ENCODE measurements around the gene ANKRD31.

Gene ANKRD31

GRCh38 chr5:75043633-75044264, 192.9 kb downstream of the ANKRD31 start:
- in situ Hi-C loops (cut with MboI; ENCODE audit: low sequenced_read_pairs) = no loop called here

DNA sequence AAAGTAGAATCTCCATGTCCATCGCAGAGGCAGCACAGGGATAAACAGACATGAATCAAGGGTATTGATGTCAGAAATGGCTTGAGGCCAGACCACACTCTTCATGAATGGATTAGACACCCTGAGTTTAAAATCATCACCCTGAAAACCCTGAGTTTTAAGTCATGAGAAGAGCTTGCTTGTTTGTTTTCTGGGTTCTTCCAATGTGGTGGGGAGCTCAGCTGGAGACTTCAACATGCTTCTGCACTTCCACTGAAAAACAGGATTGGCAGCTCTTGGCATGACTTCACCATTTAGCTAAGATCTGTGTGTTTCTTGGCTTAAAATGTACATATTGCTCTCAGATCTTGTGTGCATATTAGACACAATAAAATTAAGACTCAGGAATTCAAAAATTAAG, 194.2 kb downstream of the ANKRD31 start:
- in situ Hi-C loops (cut with MboI; ENCODE audit: low sequenced_read_pairs) = no loop called here

DNA sequence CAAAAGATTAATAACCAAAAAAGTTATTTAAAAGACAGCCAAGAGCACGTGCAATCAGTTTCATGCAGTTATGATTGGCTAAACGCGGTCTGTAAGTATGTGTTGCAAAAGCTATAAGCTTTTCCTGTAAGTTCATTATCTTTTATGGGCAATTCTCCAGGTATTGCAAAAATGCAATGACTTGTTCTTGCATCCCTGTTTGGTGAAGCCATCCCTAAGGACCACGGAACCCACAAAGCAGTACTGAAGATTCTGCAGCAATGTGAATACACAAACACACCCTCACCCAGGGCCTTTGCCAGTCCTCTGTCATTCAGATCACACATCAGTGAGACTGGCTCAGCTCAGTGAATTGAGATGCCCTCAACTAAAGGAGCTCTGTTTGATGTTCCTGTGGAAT, 195.7 kb downstream of the ANKRD31 start:
- in situ Hi-C loops (cut with MboI; ENCODE audit: low sequenced_read_pairs) = no loop called here

DNA sequence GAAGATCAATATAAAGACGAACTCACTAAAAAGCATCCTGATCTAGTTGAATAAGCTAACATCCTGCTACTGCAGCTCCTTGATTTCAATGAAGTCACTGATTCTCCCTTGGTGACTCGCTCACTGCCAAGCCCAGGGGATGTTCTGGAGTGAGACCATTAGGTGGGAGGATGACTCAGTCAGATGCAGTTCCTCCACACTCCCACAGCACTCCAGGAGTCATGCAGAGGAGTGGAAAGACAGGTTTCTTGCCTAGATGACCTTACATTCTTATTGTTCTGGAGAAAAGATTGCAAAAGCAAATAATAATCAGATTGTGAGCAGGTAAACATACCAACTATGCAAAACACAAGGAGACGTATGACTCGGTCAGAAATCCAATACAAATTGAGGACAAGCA, 199.6 kb downstream of the ANKRD31 start:
- in situ Hi-C loops (cut with MboI; ENCODE audit: low sequenced_read_pairs) = no loop called here

- in situ Hi-C loops (cut with MboI; ENCODE audit: low sequenced_read_pairs) = no loop called here
These were observed 202.4 kb downstream of the ANKRD31 start for GRCh38 chr5:75034137-75034739.

- in situ Hi-C loops (cut with MboI; ENCODE audit: low sequenced_read_pairs) = no loop called here
These were observed 205.3 kb downstream of the ANKRD31 start for GRCh38 chr5:75031366-75031765.

DNA sequence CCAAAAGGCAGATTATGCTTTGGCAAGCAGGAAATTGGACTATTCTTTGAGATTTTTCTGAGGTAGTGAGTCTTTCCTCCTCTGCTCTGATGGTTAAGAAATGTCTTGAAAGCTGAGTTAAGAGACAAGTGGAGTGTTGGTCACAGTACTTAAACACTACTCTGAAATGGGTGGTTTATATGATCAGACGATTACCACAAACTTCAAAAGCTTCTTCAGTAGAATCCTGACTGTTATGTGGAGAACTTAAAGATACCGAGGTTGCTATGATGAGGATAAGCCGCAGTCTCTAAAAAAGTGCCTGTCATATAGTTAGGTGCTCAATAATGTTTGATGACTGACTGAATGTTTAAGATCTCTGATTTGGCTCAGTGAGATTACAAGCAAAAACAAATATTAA, 208.6 kb downstream of the ANKRD31 start:
- in situ Hi-C loops (cut with MboI; ENCODE audit: low sequenced_read_pairs) = no loop called here

- in situ Hi-C loops (cut with MboI; ENCODE audit: low sequenced_read_pairs) = no loop called here
These were observed 213.1 kb downstream of the ANKRD31 start for GRCh38 chr5:75023368-75024159.

- in situ Hi-C loops (cut with MboI; ENCODE audit: low sequenced_read_pairs) = no loop called here
These were observed 214.9 kb downstream of the ANKRD31 start for GRCh38 chr5:75021800-75022199.

DNA sequence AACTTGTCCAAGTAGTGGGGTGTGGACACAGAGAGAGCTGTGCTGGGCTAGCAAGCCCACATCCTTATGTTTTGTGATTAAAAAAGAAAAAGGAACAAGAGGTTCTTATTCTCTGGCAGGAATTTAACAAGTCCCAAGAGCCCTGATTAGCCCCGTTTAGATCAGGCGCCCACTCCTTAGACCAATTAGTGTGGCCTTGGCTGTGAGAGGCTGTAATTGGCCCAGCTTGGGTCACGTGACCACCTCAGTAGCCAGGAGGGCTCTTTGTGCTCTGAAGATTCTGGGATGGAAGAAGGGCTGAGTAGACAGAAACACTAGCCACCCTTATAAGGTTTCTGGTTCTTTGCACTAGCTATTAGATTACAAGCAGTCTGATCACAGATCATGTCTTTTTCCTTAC, 215.5 kb downstream of the ANKRD31 start:
- in situ Hi-C loops (cut with MboI; ENCODE audit: low sequenced_read_pairs) = no loop called here

GRCh38 chr5:75020016-75020656, 216.5 kb downstream of the ANKRD31 start:
- in situ Hi-C loops (cut with MboI; ENCODE audit: low sequenced_read_pairs) = no loop called here

DNA sequence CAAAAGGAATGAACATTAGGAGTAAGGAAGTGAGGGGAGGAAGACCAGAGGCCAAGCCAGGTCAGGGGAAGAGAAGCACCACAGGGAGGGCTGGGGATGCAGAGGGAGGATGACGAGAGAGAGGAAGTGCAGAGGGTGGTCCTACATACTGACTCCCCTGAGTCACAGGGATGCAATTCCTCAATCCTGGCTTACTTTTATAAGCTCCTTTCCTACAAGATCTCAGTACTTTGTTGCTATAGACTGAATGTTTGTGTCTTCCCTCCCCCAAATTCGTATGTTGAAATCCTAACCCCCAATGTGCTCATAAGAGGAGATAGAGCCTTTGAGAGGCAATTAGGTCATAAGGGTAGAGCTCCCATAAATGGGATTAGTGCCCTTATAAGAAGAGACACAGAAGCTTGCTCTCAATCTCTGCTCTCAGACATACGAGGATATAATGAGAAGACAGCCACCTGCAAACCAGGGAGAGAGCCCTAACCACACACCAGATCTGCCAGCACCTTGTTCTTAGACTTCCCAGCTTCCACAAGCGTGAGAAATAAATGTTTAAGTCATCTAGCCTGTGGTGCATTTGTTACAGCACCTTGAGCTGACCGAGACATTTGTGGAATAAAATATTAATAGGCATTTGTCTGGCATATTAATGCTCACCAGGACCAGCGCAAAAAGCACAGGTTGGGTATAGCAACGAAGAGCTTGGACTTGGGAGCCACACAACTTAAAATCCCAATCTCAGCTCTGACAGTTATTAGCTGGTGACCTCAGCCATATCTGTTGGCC, 217.7 kb downstream of the ANKRD31 start:
- in situ Hi-C loops (cut with MboI; ENCODE audit: low sequenced_read_pairs) = no loop called here

Data from HL-60/S4 treated with retinoic acid at 250 ng/mL for 4 days and 3 days (cell line).